Hepatocyte (in vitro differentiated cells): ENCODE data around the gene ESYT3. TPM values are rescaled to one million over a fixed set of nuclear protein-coding genes. Genes with fewer than 3 reads are reported as not detected.
"Not testable (repeated sequence)": the region's sequence is repeated elsewhere in the genome, so short reads cannot be mapped to it uniquely, and the experiment has no call there.

ENCODE experiments used
- DNase-seq: peaks from one replicate; pipeline ENCODE4 v3.0.0-alpha.2; 2016; ENCODE audit warnings: low spot score
- H2AFZ ChIP-seq: fragments of 200-600 bp; sonication (generic); 2 replicates; pipeline ENCODE4 v1.6.0; 2016; ENCODE audit warnings: antibody characterized with exemption, mild to moderate bottlenecking
- H3K27ac ChIP-seq: fragments of 200-600 bp; sonication (generic); 2 replicates; pipeline ENCODE4 v1.5.1; 2016; ENCODE audit warnings: mild to moderate bottlenecking
- H3K27me3 ChIP-seq: fragments of 200-600 bp; sonication (generic); 2 replicates; pipeline ENCODE4 v1.6.1; 2016
- H3K36me3 ChIP-seq: fragments of 200-600 bp; sonication (generic); replicated peaks from 2 replicates; pipeline ENCODE4 v1.5.1; 2016; ENCODE audit warnings: low read depth; ENCODE audit not compliant: insufficient read depth
- H3K4me1 ChIP-seq: fragments of 200-600 bp; sonication (generic); 2 replicates; pipeline ENCODE4 v1.5.1; 2016; ENCODE audit warnings: mild to moderate bottlenecking, moderate library complexity; ENCODE audit not compliant: insufficient read depth
- H3K4me2 ChIP-seq: fragments of 200-600 bp; sonication (generic); 2 replicates; pipeline ENCODE4 v1.6.0; 2016
- H3K4me3 ChIP-seq: fragments of 200-600 bp; sonication (generic); 2 replicates; pipeline ENCODE4 v1.5.1; 2016; ENCODE audit warnings: mild to moderate bottlenecking
- H3K79me2 ChIP-seq: fragments of 200-600 bp; sonication (generic); 2 replicates; pipeline ENCODE4 v1.6.0; 2017; ENCODE audit warnings: mild to moderate bottlenecking
- H3K9me2 ChIP-seq: fragments of 200-600 bp; sonication (generic); replicated peaks from 2 replicates; pipeline ENCODE4 v1.6.0; 2017; ENCODE audit warnings: mild to moderate bottlenecking; ENCODE audit not compliant: insufficient read depth
- H3K9me3 ChIP-seq: fragments of 200-600 bp; sonication (generic); 2 replicates; pipeline ENCODE4 v1.5.1; 2016; ENCODE audit warnings: low read depth, mild to moderate bottlenecking
- H4K20me1 ChIP-seq: fragments of 200-600 bp; sonication (generic); 2 replicates; pipeline ENCODE4 v1.6.0; 2016; ENCODE audit warnings: mild to moderate bottlenecking; ENCODE audit not compliant: insufficient read depth, poor library complexity, severe bottlenecking
- CTCF ChIP-seq: fragments of 200-600 bp; sonication (generic); IDR thresholded peaks from 2 replicates; pipeline ENCODE4 v1.5.1; 2016; ENCODE audit warnings: antibody characterized with exemption, mild to moderate bottlenecking; ENCODE audit not compliant: poor library complexity
- EZH2 ChIP-seq: fragments of 200-600 bp; sonication (generic); IDR thresholded peaks from 2 replicates; pipeline ENCODE4 v1.6.1; 2016; ENCODE audit warnings: antibody characterized with exemption, mild to moderate bottlenecking, borderline replicate concordance
- EZH2phosphoT487 ChIP-seq: fragments of 200-600 bp; sonication (generic); IDR thresholded peaks from one replicate; pipeline ENCODE4 v1.6.1; 2018; ENCODE audit warnings: antibody characterized with exemption, mild to moderate bottlenecking, low read depth, moderate library complexity; ENCODE audit not compliant: unreplicated experiment, severe bottlenecking
- whole genome bisulfite sequencing: methylation state at CpG from one replicate; pipeline ENCODE4 v1.1.6; 2016; ENCODE audit warnings: low lambda C conversion rate; ENCODE audit errors: missing lambda C conversion rate; 5-methylcytosine and 5-hydroxymethylcytosine counted together
- polyA plus RNA-seq: library from polyadenylated mRNA; unstranded; fragments of >200 nt; fragmentation: Nextera tagmentation; extraction: Ambion mirVana; gene quantifications from 2 replicates; pipeline ENCODE4 v1.2.1, GENCODE V29; 2016
- total RNA-seq: library from RNA; depleted of rRNA; stranded (reverse); fragments of >200 nt; gene quantifications from 2 replicates; pipeline ENCODE4 v1.2.3, GENCODE V29; 2014

The ESYT3 gene
- total and polyA plus RNA-seq, 2 experiments from 2014 or later, result 0.47 to 1.1 TPM

GRCh38 chr3:138452436-138452835, 18.0 kb downstream of the ESYT3 start:
- no peaks in the 10 kb centered on the region for H4K20me1 ChIP-seq
- no peaks in the 10 kb centered on the region for H3K4me1 ChIP-seq
- no peaks in the 10 kb centered on the region for H3K36me3 ChIP-seq
- no peaks in the 10 kb centered on the region for H3K9me3 ChIP-seq
- no peak for DNase-seq
- no peak overlapping the region for H3K4me3 ChIP-seq
- H3K4me2 ChIP-seq, result no peak overlapping the region
- no peaks in the 10 kb centered on the region for H3K79me2 ChIP-seq
- H3K9me2 ChIP-seq, result no peaks in the 10 kb centered on the region
- H3K27me3 ChIP-seq, result no peaks in the 10 kb centered on the region
- no peak overlapping the region for H2AFZ ChIP-seq
- TF ChIP-seq EZH2phosphoT487 (no peak), EZH2 (no peak), CTCF (no peak)
- H3K27ac ChIP-seq, result no peak overlapping the region
- WGBS, result 79% methylated on average over 6 of the region's 6 CpGs

- not testable (repeated sequence) for H3K36me3 ChIP-seq, H3K79me2 ChIP-seq, H3K27ac ChIP-seq, H2AFZ ChIP-seq, H3K27me3 ChIP-seq, H3K4me2 ChIP-seq, H4K20me1 ChIP-seq, H3K9me3 ChIP-seq, H3K4me3 ChIP-seq, DNase-seq, H3K9me2 ChIP-seq, H3K4me1 ChIP-seq
- WGBS, result 93% methylated on average over 8 of the region's 8 CpGs
Measured at GRCh38 chr3:138453940-138454339, 19.5 kb downstream of the ESYT3 start.

GRCh38 chr3:138455801-138456716, 21.6 kb downstream of the ESYT3 start:
- no peaks in the 10 kb centered on the region for H3K79me2 ChIP-seq
- H4K20me1 ChIP-seq, result no peaks in the 10 kb centered on the region
- H3K36me3 ChIP-seq, result no peaks in the 10 kb centered on the region
- TF ChIP-seq EZH2, result no peak
- no peak for TF ChIP-seq CTCF
- TF ChIP-seq EZH2phosphoT487, result no peak
- no peak for DNase-seq
- no peak overlapping the region for H3K4me2 ChIP-seq
- H3K27ac ChIP-seq, result no peak overlapping the region
- no peaks in the 10 kb centered on the region for H3K9me2 ChIP-seq
- no peaks in the 10 kb centered on the region for H3K27me3 ChIP-seq
- no peak overlapping the region for H3K4me3 ChIP-seq
- no peaks in the 10 kb centered on the region for H3K4me1 ChIP-seq
- H2AFZ ChIP-seq, result no peak overlapping the region
- WGBS, result 90% methylated on average over 13 of the region's 13 CpGs
- H3K9me3 ChIP-seq, result no peaks in the 10 kb centered on the region

DNA sequence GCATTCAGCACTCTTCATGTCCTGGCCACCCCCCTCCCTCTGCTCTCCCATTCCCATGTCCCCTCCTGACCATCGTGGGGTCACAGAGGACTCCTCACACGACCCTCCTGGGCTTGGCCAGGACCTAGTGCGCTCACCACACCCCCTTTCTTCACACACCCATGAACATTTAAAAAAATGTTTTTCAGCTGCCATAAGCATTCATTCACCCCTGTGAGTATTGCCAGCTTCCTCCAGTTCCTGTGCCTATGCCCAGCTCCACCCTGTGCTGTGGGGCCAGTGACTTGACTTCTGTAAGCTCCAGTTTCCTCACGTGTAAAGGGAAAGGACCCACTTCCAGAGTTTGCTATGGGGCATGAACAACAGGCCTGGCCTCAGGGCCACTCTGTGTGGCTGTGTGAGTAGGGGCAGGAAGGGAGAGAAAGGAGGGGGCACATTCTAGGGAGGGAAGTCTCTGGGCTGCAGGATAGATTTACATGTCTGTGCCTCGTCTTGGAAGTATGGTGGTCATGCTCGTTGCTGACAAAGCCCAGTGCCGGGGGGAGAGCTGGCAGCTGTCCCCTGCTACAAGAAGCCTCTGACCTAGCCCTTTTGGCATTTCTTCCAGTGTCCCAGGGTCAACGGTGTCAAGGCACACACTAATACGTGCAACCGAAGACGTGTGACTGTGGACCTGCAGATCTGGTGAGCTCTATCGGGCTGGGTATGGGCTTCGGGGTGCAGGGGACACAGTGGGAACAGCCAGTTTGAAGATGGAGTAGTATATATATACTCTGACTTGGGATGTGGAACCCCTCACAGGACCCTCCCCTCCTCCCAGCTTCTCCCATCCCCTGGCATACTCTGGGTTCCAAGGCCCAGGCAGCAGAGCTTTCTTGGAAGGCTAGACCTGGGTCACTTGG, 22.8 kb downstream of the ESYT3 start:
- DNase-seq, result no peak
- Histone ChIP-seq H4K20me1 (no peaks in the 10 kb centered on the region), H3K4me3 (no peak overlapping the region), H3K9me3 (no peaks in the 10 kb centered on the region), H2AFZ (no peak overlapping the region), H3K4me2 (no peak overlapping the region), H3K27ac (no peak overlapping the region), H3K36me3 (no peaks in the 10 kb centered on the region), H3K27me3 (no peaks in the 10 kb centered on the region), H3K4me1 (no peaks in the 10 kb centered on the region), H3K79me2 (no peaks in the 10 kb centered on the region), H3K9me2 (no peaks in the 10 kb centered on the region)
- no peak for TF ChIP-seq EZH2
- no peak for TF ChIP-seq EZH2phosphoT487
- no peak for TF ChIP-seq CTCF
- 87% methylated on average over 13 of the region's 13 CpGs for WGBS
